Fibroblast of mammary gland (primary cell): ENCODE measurements around the gene ATG2A.

Source experiments
- DNase-seq: peaks from one replicate; pipeline ENCODE4 v3.0.0-alpha.2; 2010; ENCODE audit warnings: low read depth
- H3K4me3 ChIP-seq: 2 replicates; pipeline ENCODE4 v1.5.1; 2011; ENCODE audit warnings: low read depth, mild to moderate bottlenecking, low read length, moderate library complexity; ENCODE audit not compliant: control insufficient read depth
- TF ChIP-seq, protein P1 (sequence below): conservative IDR thresholded peaks from 2 replicates; pipeline ENCODE4 v1.5.1; 2011; ENCODE audit warnings: low read depth, low read length, inconsistent platforms; ENCODE audit not compliant: control insufficient read depth, insufficient read depth

ATG2A gene

DNA sequence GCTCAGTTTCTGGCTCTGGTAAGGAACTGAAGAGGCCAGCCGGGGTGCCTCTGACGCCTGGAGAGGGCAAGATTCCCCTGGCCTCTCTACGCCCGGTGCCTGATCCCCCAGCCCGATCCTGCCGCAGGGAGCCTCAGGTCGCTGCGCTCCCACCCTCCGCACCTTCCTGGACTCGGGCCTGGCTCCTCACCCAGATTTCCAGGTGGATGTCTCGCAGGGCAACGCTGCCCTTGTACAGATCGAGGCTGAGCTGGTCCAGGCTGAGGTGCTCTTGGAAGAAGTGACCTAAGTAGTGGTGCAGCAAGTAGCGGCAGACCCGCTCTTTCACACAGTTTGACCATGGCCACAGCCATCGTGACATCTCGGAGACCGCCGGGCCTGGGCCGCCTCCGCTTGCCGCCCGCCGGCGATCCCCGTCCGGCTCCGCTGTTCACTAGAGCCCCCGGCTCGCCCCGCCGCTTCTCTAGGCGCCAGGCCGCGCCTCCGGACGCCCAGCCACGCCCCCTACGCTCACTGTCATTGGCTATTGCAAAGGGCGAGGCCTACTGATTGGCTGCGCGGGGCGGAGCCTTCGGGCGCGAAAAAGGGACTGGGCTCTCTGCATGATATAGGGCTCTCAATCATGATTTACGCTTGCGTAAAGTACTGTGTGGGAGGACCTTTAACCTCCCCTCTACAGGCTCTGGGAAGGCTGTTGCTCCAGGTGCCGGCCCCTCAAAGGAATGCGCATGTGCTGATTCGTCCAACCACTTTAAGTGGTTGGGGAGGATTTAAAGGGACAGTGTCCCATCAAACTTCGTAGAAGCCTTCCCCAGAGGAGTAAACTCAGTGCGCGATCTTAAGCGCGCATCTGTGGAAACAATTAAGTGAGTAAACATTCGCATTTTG lies at the start of gene ATG2A:
ATG2A (minus strand) TSS at position 435 of the 888 bp plus-strand sequence; CDS start at position 361, 74 bp downstream.
- DNase-seq: peak; percentile 99
- peak within 1 kb of the TSS; percentile 94 for H3K4me3 ChIP-seq
- TF ChIP-seq, protein P1, sequence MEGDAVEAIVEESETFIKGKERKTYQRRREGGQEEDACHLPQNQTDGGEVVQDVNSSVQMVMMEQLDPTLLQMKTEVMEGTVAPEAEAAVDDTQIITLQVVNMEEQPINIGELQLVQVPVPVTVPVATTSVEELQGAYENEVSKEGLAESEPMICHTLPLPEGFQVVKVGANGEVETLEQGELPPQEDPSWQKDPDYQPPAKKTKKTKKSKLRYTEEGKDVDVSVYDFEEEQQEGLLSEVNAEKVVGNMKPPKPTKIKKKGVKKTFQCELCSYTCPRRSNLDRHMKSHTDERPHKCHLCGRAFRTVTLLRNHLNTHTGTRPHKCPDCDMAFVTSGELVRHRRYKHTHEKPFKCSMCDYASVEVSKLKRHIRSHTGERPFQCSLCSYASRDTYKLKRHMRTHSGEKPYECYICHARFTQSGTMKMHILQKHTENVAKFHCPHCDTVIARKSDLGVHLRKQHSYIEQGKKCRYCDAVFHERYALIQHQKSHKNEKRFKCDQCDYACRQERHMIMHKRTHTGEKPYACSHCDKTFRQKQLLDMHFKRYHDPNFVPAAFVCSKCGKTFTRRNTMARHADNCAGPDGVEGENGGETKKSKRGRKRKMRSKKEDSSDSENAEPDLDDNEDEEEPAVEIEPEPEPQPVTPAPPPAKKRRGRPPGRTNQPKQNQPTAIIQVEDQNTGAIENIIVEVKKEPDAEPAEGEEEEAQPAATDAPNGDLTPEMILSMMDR: no peak

DNA sequence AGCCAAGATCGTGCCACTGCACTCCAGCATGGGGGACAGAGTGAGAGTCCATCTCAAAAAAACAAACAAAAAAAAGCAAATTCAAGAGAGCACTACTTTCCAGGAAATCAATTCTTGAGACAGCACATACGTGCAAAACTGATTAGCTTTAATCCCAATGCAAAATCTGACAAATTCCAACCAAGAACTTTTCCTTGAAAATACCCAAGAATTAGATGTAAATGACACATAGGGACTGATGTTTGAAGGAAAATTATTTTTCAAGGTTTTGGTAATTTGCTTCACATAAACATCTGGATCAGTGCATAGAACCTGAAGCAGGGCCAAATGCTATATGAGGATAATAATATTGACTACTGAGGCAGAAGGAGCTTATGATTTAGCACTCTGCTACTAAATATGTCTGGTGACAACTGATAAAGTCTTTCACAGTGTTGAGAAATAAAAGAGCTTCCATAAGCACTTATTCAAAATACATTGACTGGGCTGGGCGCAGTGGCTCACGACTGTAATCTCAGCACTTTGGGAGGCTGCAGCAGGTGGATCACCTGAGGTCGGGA lies 46.1 kb upstream of the ATG2A start:
- no peak for DNase-seq
- H3K4me3 ChIP-seq: no peak overlapping the region
- TF ChIP-seq, protein P1: no peak

GRCh38 chr11:64960719-64961118 lies 43.7 kb upstream of the ATG2A start:
- H3K4me3 ChIP-seq: no peak overlapping the region
- DNase-seq: no peak
- TF ChIP-seq, protein P1: no peak

DNA sequence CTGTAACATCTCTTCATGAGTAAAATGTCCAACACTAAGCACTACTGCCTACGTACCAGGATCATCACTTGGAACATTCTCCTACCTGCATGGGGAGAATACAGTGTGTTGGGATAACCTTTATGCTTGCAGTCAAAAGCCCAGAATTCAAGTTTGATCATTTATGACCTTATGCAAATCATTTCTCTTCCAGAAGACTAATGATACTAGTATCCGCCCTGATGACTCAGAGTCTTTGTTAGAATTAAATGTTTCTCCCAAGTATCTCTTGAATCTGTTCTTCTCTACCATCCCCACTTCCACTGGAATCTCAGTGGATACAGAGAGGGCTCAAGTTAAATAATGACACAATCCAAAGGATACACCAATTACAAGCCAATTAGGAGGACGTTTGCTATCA lies 42.5 kb upstream of the ATG2A start:
- DNase-seq: peak; percentile 20
- TF ChIP-seq, protein P1: no peak
- H3K4me3 ChIP-seq: no peak overlapping the region

DNA sequence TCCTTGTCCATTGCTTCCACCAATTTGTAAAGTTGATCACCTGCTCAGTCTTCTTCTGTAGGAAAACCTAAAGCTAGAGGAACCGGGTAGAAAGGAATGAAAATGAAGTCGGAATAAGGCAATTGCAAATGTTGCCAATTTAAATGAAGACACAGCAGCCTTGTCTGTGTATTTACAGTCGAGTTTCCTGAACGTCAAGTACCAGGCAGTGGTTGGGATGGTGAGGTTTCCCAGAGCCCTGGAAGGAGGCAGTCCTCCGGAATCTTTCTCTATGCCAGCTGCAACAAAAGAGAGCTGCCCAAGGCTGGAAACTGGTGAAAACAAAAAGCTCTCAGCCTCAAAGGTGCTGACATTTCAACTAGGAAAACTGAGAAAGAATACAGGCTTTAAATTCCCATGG lies 37.2 kb upstream of the ATG2A start:
- H3K4me3 ChIP-seq: no peak overlapping the region
- no peak for DNase-seq
- TF ChIP-seq, protein P1: no peak

DNA sequence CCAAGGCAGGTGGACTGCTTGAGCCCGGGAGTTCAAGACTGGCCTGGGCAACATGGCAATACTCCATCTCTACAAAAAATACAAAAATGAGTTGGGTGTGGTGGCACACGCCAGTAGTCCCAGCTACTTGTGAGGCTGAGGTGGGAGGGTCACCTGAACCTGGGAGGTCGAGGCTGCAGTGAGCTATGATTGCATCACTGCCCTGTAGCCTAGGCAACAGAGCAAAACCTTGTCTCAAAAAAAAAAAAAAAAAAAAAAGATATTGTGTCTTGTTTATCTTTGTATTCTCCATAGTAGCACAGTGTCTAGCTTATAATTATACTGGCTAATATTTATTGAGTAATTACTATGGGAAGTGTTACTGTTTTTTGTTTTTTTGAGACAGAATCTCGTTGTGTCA lies 34.5 kb upstream of the ATG2A start:
- DNase-seq: no peak
- no peak overlapping the region for H3K4me3 ChIP-seq
- TF ChIP-seq, protein P1: no peak
